Calu3 (cell line): ENCODE measurements around the gene LIN9. TPM values are rescaled to one million over a fixed set of nuclear protein-coding genes. Genes with fewer than 3 reads are reported as not detected.

Experiments used
- Bru-seq: library from RNA; stranded (reverse); fragments of 400-500 nt; gene quantifications from one replicate; lab custom pipeline; 2021; lab: Mats Ljungman, UMichigan
- BruChase-seq, 2 experiments: library from RNA; stranded (reverse); fragments of 400-500 nt; gene quantifications; one replicate each; lab custom pipeline; 2021; lab: Mats Ljungman, UMichigan
- BruUV-seq: library from RNA; stranded (reverse); fragments of 400-500 nt; replicated peaks from 2 replicates; lab custom pipeline; 2021; lab: Mats Ljungman, UMichigan
- CTCF ChIA-PET: fragments of 300-600 bp; sonication (Branson Sonifier 250); formaldehyde crosslinking; loops from one replicate; lab custom pipeline; 2022; ENCODE audit warnings: antibody characterized with exemption; lab: Charles Lee
- DNase-seq: peaks from one replicate; pipeline ENCODE4 v3.0.0; 2022
- H3K27ac Mint-ChIP-seq: one replicate; pipeline ENCODE4 v1.8.0; 2022; ENCODE audit warnings: mixed read lengths; ENCODE audit not compliant: unreplicated experiment
- H3K27me3 Mint-ChIP-seq: one replicate; pipeline ENCODE4 v1.8.0; 2022; ENCODE audit warnings: mixed read lengths; ENCODE audit not compliant: unreplicated experiment
- H3K36me3 Mint-ChIP-seq: one replicate; pipeline ENCODE4 v1.8.0; 2022; ENCODE audit warnings: mild to moderate bottlenecking, moderate library complexity, mixed read lengths; ENCODE audit not compliant: insufficient read depth, unreplicated experiment
- H3K4me1 Mint-ChIP-seq: one replicate; pipeline ENCODE4 v1.8.0; 2022; ENCODE audit warnings: mild to moderate bottlenecking, low read depth, mixed read lengths; ENCODE audit not compliant: unreplicated experiment
- H3K4me3 Mint-ChIP-seq: one replicate; pipeline ENCODE4 v1.8.0; 2022; ENCODE audit warnings: mild to moderate bottlenecking, low read depth, moderate library complexity, mixed read lengths; ENCODE audit not compliant: unreplicated experiment
- H3K9me3 Mint-ChIP-seq: one replicate; pipeline ENCODE4 v1.8.0; 2022; ENCODE audit warnings: low read depth, mixed read lengths; ENCODE audit not compliant: unreplicated experiment
- CTCF ChIP-seq: fragments of 200-600 bp; IDR thresholded peaks from one replicate; pipeline ENCODE4 v1.8.0; 2022; ENCODE audit warnings: antibody characterized with exemption; ENCODE audit not compliant: unreplicated experiment
- intact Hi-C: fragments of 100-400 bp; cut with micrococcal nuclease; formaldehyde crosslinking; loops from one replicate; pipeline ENCODE4 v1.10.0; 2022; ENCODE audit not compliant: unreplicated experiment
- long read RNA-seq: library from polyadenylated mRNA; stranded (forward); transcript quantifications from one replicate; pipeline ENCODE4 v2.0.0, GENCODE V29; 2022
- total RNA-seq: library from RNA; stranded (reverse); gene quantifications from 2 replicates; pipeline ENCODE4 v1.2.3, GENCODE V29; 2022

LIN9 gene, protein sequence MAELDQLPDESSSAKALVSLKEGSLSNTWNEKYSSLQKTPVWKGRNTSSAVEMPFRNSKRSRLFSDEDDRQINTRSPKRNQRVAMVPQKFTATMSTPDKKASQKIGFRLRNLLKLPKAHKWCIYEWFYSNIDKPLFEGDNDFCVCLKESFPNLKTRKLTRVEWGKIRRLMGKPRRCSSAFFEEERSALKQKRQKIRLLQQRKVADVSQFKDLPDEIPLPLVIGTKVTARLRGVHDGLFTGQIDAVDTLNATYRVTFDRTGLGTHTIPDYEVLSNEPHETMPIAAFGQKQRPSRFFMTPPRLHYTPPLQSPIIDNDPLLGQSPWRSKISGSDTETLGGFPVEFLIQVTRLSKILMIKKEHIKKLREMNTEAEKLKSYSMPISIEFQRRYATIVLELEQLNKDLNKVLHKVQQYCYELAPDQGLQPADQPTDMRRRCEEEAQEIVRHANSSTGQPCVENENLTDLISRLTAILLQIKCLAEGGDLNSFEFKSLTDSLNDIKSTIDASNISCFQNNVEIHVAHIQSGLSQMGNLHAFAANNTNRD
- total RNA-seq (13.6 and 14.3 TPM in 2 replicates), Bru-seq, nascent RNA (percentile 80 among the genes with signal in this experiment), BruChase-seq, experiment 1, labeled RNA remaining after a 6-hour chase (percentile 61 among the genes with signal in this experiment), BruChase-seq, experiment 2, labeled RNA remaining after a 2-hour chase (percentile 69 among the genes with signal in this experiment)
- long read RNA-seq, transcript LIN9-201 (15 exons, 3,567 nt): major isoform, 15 of 24 reads
- long read RNA-seq, partial matches to known transcripts: 1 of 24 reads
- long read RNA-seq, other reads (novel, unspliced or antisense): 6 of 24 reads

GRCh38 chr1:226308723-226309397 is at the start of gene LIN9:
Gene LIN9, minus strand, starts transcription at chr1:226309164. Its CDS starts 25 bp downstream, at chr1:226309139.
- H3K4me3 Mint-ChIP-seq: peak within 1 kb of the TSS; percentile 84
- peaks cover 16% of the 10 kb centered on the region for H3K36me3 Mint-ChIP-seq
- CTCF ChIA-PET: interaction anchor here (0.6 to 1.4 kb wide), 4 partner anchors 10 to 183 kb away, joined by 3 to 10 read pairs (median 4); no protein-coding TSS in a partner anchor
- no peaks in the 10 kb centered on the region for H3K9me3 Mint-ChIP-seq
- intact Hi-C loops: no loop called here
- TF ChIP-seq CTCF: no peak
- peak within 1 kb of the TSS; percentile 31 for H3K27ac Mint-ChIP-seq
- peak; percentile 96 for DNase-seq
- H3K27me3 Mint-ChIP-seq: no peaks in the 10 kb centered on the region
- H3K4me1 Mint-ChIP-seq: peaks cover 19% of the 10 kb centered on the region
- BruUV-seq: no TSS peak

DNA sequence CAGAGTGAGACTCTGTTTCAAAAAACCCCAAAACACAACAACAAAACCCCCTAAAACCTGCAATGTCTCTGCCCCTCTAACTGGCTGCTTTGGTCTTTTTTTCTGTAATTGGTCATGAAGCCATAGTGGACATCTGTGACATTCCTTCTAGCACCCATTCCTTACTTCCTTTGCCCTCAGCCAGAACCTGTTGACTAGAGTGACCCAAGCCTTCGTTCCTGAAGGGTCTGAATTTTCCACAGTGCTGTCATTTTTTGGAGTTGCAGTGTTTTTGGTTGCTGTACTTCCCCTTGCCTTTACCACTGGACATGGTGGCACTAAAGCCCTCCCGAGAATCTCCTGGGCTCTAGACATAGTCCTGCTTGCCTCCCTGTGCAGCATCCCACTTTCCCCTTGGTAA is 48.5 kb upstream of the LIN9 start:
- Mint-ChIP-seq H3K27me3 (no peaks in the 10 kb centered on the region), H3K4me3 (no peak overlapping the region), H3K9me3 (no peaks in the 10 kb centered on the region), H3K36me3 (peaks cover 17% of the 10 kb centered on the region), H3K27ac (no peak overlapping the region), H3K4me1 (no peaks in the 10 kb centered on the region)
- intact Hi-C loops: no loop called here
- no peak for DNase-seq
- CTCF ChIA-PET: no interaction called here
- TF ChIP-seq CTCF: no peak
- no TSS peak for BruUV-seq

GRCh38 chr1:226355669-226356551 is 46.9 kb upstream of the LIN9 start:
- DNase-seq: no peak
- no TSS peak for BruUV-seq
- Mint-ChIP-seq H3K9me3 (no peaks in the 10 kb centered on the region), H3K27me3 (no peaks in the 10 kb centered on the region), H3K36me3 (peaks cover 10% of the 10 kb centered on the region), H3K27ac (no peak overlapping the region), H3K4me1 (no peaks in the 10 kb centered on the region), H3K4me3 (no peak overlapping the region)
- no peak for TF ChIP-seq CTCF
- CTCF ChIA-PET: no interaction called here
- intact Hi-C loops: no loop called here
